Measurements from ENCODE around the gene ATF1.
A peak's percentile ranks its signal among the peaks of the same experiment; 100 is the strongest.
"Not testable (repeated sequence)": the region's sequence is repeated elsewhere in the genome, so short reads cannot be mapped to it uniquely, and the experiment has no call there.

Gene ATF1

GRCh38 chr12:50842637-50843493 lies 79.0 kb downstream of the ATF1 start, which contains the start of gene TMPRSS12:
TSS of gene TMPRSS12 (plus strand) at chr12:50842926. CDS start at chr12:50842965, 39 bp downstream.
- Histone ChIP-seq H3K36me3 (ENCODE audit: insufficient read depth, low read depth, low read length) (no peaks in the 10 kb centered on the region), H3K9ac (ENCODE audit: low read depth, low read length) (no peak within 1 kb of the TSS), H3K9me3 (ENCODE audit: insufficient read depth, low read depth, low read length) (peaks cover 8% of the 10 kb centered on the region), H3K4me1 (ENCODE audit: insufficient read depth, low read length) (no peaks in the 10 kb centered on the region), H3K27ac (ENCODE audit: low read length) (no peak within 1 kb of the TSS), H3K27me3 (ENCODE audit: insufficient read depth, low read length) (no peaks in the 10 kb centered on the region), H3K4me3 (ENCODE audit: low read length) (peak within 1 kb of the TSS; percentile 39; the same call in 1 of the 2 replicates)

- Histone ChIP-seq H3K36me3 (ENCODE audit: insufficient read depth, low read depth, low read length) (no peaks in the 10 kb centered on the region), H3K4me1 (ENCODE audit: insufficient read depth, low read length) (no peaks in the 10 kb centered on the region), H3K9ac (ENCODE audit: low read depth, low read length) (no peak overlapping the region), H3K4me3 (ENCODE audit: low read length) (no peak overlapping the region), H3K9me3 (ENCODE audit: insufficient read depth, low read depth, low read length) (peaks cover 8% of the 10 kb centered on the region), H3K27me3 (ENCODE audit: insufficient read depth, low read length) (no peaks in the 10 kb centered on the region), H3K27ac (ENCODE audit: low read length) (no peak overlapping the region)
These were observed 81.2 kb downstream of the ATF1 start for GRCh38 chr12:50845021-50845647.

GRCh38 chr12:50848963-50849362 lies 85.1 kb downstream of the ATF1 start:
- Histone ChIP-seq H3K36me3 (ENCODE audit: insufficient read depth, low read depth, low read length) (no peaks in the 10 kb centered on the region), H3K27ac (ENCODE audit: low read length) (no peak overlapping the region), H3K9ac (ENCODE audit: low read depth, low read length) (no peak overlapping the region), H3K4me1 (ENCODE audit: insufficient read depth, low read length) (no peaks in the 10 kb centered on the region), H3K4me3 (ENCODE audit: low read length) (no peak overlapping the region), H3K27me3 (ENCODE audit: insufficient read depth, low read length) (no peaks in the 10 kb centered on the region), H3K9me3 (ENCODE audit: insufficient read depth, low read depth, low read length) (no peaks in the 10 kb centered on the region)

GRCh38 chr12:50855218-50855617 lies 91.3 kb downstream of the ATF1 start:
- H3K36me3 ChIP-seq (ENCODE audit: insufficient read depth, low read depth, low read length); H3K9me3 ChIP-seq (ENCODE audit: insufficient read depth, low read depth, low read length); H3K27ac ChIP-seq (ENCODE audit: low read length); H3K4me1 ChIP-seq (ENCODE audit: insufficient read depth, low read length); H3K27me3 ChIP-seq (ENCODE audit: insufficient read depth, low read length); H3K4me3 ChIP-seq (ENCODE audit: low read length); H3K9ac ChIP-seq (ENCODE audit: low read depth, low read length): not testable (repeated sequence)

DNA sequence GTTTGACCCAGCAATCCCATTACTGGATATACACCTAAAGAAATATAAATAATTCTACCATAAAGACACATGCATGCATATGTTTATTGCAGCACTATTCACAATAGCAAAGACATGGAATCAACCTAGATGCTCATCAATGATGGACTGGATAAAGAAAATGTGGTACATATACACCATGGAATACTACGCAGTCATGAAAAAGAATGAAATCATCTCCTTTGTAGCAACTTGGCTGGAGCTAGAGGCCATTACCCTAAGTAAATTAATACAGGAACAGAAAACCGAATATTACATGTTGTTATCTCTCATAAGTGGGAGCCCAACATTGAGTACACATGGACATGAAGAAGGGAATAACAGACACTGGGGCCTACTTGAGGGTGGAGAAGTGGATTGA lies 91.8 kb downstream of the ATF1 start:
- H3K36me3 ChIP-seq (ENCODE audit: insufficient read depth, low read depth, low read length); H3K9ac ChIP-seq (ENCODE audit: low read depth, low read length); H3K27me3 ChIP-seq (ENCODE audit: insufficient read depth, low read length); H3K9me3 ChIP-seq (ENCODE audit: insufficient read depth, low read depth, low read length); H3K4me1 ChIP-seq (ENCODE audit: insufficient read depth, low read length); H3K27ac ChIP-seq (ENCODE audit: low read length); H3K4me3 ChIP-seq (ENCODE audit: low read length): not testable (repeated sequence)

- Histone ChIP-seq H3K4me1 (ENCODE audit: insufficient read depth, low read length) (no peaks in the 10 kb centered on the region), H3K9ac (ENCODE audit: low read depth, low read length) (no peak overlapping the region), H3K4me3 (ENCODE audit: low read length) (no peak overlapping the region), H3K27me3 (ENCODE audit: insufficient read depth, low read length) (no peaks in the 10 kb centered on the region), H3K9me3 (ENCODE audit: insufficient read depth, low read depth, low read length) (no peaks in the 10 kb centered on the region; the same call in 1 of the 2 replicates), H3K36me3 (ENCODE audit: insufficient read depth, low read depth, low read length) (no peaks in the 10 kb centered on the region), H3K27ac (ENCODE audit: low read length) (no peak overlapping the region)
These were observed 95.9 kb downstream of the ATF1 start for GRCh38 chr12:50859621-50860310.

GRCh38 chr12:50862316-50862715 lies 98.4 kb downstream of the ATF1 start:
- Histone ChIP-seq H3K4me3 (ENCODE audit: low read length) (no peak overlapping the region), H3K27me3 (ENCODE audit: insufficient read depth, low read length) (no peaks in the 10 kb centered on the region), H3K4me1 (ENCODE audit: insufficient read depth, low read length) (no peaks in the 10 kb centered on the region), H3K36me3 (ENCODE audit: insufficient read depth, low read depth, low read length) (no peaks in the 10 kb centered on the region), H3K9me3 (ENCODE audit: insufficient read depth, low read depth, low read length) (peaks cover 16% of the 10 kb centered on the region), H3K9ac (ENCODE audit: low read depth, low read length) (no peak overlapping the region), H3K27ac (ENCODE audit: low read length) (no peak overlapping the region)

GRCh38 chr12:50865266-50865665 lies 101.4 kb downstream of the ATF1 start:
- Histone ChIP-seq H3K27ac (ENCODE audit: low read length) (no peak overlapping the region), H3K4me1 (ENCODE audit: insufficient read depth, low read length) (no peaks in the 10 kb centered on the region), H3K27me3 (ENCODE audit: insufficient read depth, low read length) (no peaks in the 10 kb centered on the region), H3K4me3 (ENCODE audit: low read length) (no peak overlapping the region), H3K9ac (ENCODE audit: low read depth, low read length) (no peak overlapping the region), H3K9me3 (ENCODE audit: insufficient read depth, low read depth, low read length) (peaks cover 16% of the 10 kb centered on the region), H3K36me3 (ENCODE audit: insufficient read depth, low read depth, low read length) (no peaks in the 10 kb centered on the region)

GRCh38 chr12:50868881-50869280 lies 105.0 kb downstream of the ATF1 start:
- H3K4me3 ChIP-seq (ENCODE audit: low read length); H3K27ac ChIP-seq (ENCODE audit: low read length); H3K27me3 ChIP-seq (ENCODE audit: insufficient read depth, low read length); H3K36me3 ChIP-seq (ENCODE audit: insufficient read depth, low read depth, low read length); H3K4me1 ChIP-seq (ENCODE audit: insufficient read depth, low read length); H3K9ac ChIP-seq (ENCODE audit: low read depth, low read length): not testable (repeated sequence)
- peaks cover 16% of the 10 kb centered on the region for H3K9me3 ChIP-seq (ENCODE audit: insufficient read depth, low read depth, low read length)
